Neural cell (in vitro differentiated cells): ENCODE results near the gene EMC10.

Source experiments
- CTCF ChIP-seq: fragments of 450-650 bp; IDR thresholded peaks from 2 replicates; pipeline ENCODE4 v1.5.1; 2014; ENCODE audit warnings: antibody characterized with exemption, mild to moderate bottlenecking, moderate library complexity; ENCODE audit not compliant: poor library complexity, severe bottlenecking
- EZH2 ChIP-seq: fragments of 200-600, 300-800 bp; shearing (Covaris generic), sonication (generic); IDR thresholded peaks from 2 replicates; pipeline ENCODE4 v1.6.1; 2014; ENCODE audit warnings: antibody characterized with exemption, low read length, borderline replicate concordance, mild to moderate bottlenecking; ENCODE audit not compliant: insufficient read depth, poor library complexity, severe bottlenecking

DNA sequence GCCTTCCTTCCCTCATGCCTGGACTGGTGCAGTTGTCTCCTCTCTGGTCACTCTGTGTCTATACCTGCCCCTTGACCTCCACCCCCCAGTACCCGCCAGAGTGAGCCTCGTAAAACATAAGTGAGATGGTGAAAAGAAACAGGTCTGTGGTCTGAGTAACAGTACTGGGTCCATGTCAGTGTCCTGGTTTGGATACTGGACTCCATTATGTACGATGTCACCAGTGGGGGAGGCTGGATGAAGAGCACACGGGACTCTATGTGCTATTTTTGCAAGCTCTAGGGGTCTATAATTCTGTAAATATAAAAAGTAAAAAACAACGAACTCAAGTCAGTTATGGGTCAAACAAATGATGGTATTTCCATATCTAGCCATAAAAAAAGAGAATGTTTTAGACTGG lies 29.3 kb upstream of the EMC10 start:
- TF ChIP-seq CTCF (no peak), EZH2 (no peak)
